Vagina (tissue), 2 donors: ENCODE data around the gene DNAH1.

Experiments used
- CTCF ChIP-seq, 3 experiments: fragments of 450-650 bp in 2 of 3; fragments of 200-600 bp in 1 of 3; sonication (generic) in 1 of 3; IDR thresholded peaks; one replicate each; pipeline ENCODE4 v1.5.1; 2017 to 2019; ENCODE audit warnings: antibody characterized with exemption in 3 of 3, mild to moderate bottlenecking in 2 of 3, moderate library complexity in 2 of 3
- POLR2A ChIP-seq, 2 donors: fragments of 450-650 bp; IDR thresholded peaks; one replicate each; pipeline ENCODE4 v1.6.1; 2017; ENCODE audit warnings: antibody characterized with exemption in 2 of 2, mild to moderate bottlenecking in 2 of 2, moderate library complexity in 2 of 2
- POLR2AphosphoS5 ChIP-seq, 2 donors: sonication (generic); formaldehyde crosslinking; IDR thresholded peaks; one replicate each; pipeline ENCODE4 v1.9.0; 2017; ENCODE audit warnings: antibody characterized with exemption in 2 of 2, mild to moderate bottlenecking in 2 of 2, low read depth in 1 of 2; ENCODE audit not compliant: insufficient read depth in 1 of 2

GRCh38 chr3:52270252-52270754 lies 45.8 kb upstream of the DNAH1 start:
- no peak for TF ChIP-seq CTCF (IDR thresholded peaks at IDR 0.05)
- no peak for TF ChIP-seq POLR2AphosphoS5 (IDR thresholded peaks at IDR 0.05; ENCODE audit: insufficient read depth in 1 of 2, low read depth in 1 of 2)
- no peak for TF ChIP-seq POLR2A (IDR thresholded peaks at IDR 0.05)
